ENCODE data around the gene JUND.

The JUND gene

DNA sequence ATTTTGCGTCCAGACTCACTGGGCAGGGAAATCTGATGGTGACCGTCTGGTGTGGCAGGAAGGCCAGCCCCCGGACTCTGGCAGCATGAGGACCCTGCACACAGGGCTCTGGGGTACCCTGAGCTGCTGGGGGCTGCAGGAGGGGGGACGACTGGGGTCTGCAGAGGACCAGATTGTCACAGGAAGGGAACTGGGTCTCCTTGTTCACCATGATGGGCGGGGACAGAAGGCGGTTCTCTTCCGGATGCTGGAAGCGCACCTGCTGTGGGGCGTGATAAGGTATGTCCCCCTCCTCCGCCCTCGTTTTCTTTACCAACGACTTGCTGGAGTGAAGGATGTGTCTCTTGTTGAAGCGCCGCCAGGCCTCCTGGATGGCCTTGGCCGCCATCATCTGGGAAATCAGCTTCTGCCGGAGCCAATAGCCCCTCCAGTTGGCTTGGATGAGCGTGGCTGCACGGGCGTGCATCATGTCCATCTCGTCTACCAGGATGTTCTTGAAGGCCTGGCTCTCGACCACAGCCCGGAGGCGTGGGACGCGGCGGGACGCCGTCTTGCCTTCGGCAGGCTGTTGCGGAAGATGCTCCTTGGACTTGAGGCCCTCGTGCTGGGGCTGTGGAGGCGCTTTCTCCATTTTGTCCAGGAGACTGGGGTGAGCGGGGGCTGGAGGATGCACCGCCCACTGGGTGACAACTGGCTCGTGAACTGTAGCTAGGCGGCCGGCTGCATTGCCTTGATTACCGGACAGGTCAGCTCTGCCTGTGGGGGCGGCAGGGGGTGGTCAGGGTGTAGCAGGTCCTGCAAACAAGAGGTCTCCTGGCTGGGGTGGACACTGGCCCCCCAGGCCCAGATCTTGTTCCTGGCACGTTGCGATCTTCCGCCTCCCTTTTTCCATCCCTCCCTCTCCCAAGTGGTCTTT lies 14.4 kb downstream of the JUND start:
- DNase-seq, result no peak

DNA sequence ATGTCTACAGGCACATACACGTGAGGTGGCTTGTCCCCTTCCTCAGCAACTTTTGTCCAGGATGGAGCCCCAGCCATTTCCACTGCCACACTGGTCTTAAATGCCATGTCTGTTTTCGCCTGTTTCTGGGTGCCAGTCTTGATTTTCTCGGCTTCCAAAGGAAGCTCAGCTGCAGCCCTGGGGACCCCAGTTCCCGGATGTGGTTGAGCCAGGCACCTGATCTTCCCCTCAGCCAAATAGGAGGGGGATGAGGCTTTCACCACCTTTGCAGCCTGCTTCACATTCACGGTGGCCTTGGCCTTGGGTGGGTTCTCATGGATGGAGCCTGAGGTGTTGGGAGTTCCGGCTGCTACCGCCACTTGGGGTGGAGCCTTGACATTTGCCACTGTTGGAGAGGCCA lies 15.8 kb downstream of the JUND start:
- DNase-seq, result no peak

DNA sequence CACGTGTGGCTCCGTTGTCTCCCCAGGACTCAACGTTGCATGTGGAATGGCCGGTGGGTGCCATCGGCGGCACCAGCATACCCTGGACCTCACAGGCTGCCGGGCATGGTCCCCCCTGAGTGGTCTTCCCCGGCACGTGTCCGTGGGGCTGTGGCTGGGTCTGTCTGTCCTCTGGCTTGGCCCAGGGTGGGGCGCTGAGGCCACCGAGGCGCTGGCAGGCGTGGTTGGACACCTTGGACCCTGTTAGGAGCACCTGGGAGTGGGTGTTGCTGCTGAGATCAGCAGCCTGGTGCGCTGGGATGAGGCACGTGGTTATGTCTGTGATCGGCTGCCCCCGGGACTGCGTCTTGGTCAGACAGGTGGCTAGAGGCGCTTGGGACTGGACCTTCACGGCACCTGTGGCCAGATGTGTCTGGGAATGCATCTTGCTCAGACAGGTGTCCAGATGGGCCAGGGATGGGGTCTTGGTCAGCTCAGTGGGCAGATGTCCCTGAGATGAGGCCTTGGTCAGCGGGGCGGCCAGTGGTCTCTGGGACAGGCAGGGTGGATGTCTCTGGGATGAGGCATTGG lies 16.4 kb downstream of the JUND start:
- peak; percentile 35 for DNase-seq

- peak; percentile 42 for DNase-seq
Observed at GRCh38 chr19:18264137-18264854, 17.1 kb downstream of the JUND start.

- DNase-seq, result peak; percentile 30
Observed at GRCh38 chr19:18263324-18264136, 17.9 kb downstream of the JUND start.

DNA sequence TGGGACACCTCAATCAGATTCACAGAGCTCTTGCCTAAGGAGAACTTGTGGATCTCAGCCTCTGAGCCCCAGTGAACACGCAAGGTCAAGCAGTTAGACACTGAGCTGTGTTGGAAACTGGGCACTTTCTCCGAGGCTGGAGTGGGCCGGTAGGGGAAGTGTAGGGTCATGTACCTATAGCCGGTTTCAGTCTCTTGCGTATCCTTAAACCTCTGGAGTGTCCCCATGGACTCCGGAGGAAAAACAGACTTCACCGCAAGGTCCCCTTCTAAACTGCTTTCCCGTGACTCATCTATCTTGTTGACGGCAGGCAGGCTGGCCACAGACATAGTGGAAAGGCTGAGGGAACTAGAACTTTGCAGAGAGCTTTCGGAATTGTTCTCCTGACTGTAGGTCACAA lies 18.5 kb downstream of the JUND start:
- peak; percentile 21 for DNase-seq

DNA sequence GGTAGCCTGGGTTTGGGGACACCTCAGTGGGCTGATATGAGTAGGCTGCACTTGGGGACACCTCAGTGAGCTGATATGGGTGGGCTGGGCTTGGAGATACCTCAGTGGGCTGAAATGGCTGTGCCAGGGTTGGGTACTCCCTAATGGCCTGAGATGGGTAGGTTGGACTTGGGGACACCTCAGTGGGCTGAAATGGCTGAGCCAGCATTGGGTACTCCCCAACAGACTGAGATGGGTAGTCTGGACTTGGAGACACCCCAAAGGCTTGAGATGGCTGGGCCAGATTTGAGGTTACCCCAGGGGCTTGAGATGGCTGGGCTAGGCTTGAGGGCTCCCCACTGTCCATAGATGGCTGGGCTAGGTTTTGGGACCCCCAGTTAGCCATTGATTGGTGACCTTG lies 19.3 kb downstream of the JUND start:
- DNase-seq, result no peak

- peak; percentile 21 for DNase-seq
Observed at GRCh38 chr19:18261474-18261873, 19.9 kb downstream of the JUND start.

DNA sequence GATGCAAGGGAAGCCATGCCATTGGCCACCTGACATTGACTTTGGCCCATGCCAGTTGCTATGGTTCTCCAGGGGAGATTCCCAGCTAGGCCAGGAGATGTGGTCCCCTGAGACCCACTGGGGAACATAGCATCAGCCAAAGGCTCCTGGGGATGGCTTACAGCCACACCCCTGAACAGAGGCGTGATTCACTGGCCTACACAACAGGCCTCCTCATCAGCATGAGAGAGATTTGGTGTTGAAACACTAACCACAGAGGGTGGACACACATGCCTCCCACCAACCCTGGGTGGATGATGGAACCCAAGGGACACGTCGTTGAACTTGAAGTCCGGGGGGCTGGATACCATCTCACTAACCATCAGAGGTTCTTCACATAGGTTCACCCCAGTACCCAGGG lies 21.5 kb downstream of the JUND start:
- peak; percentile 20 for DNase-seq

GRCh38 chr19:18257503-18258470 lies 23.6 kb downstream of the JUND start:
- peak; percentile 26 for DNase-seq

DNA sequence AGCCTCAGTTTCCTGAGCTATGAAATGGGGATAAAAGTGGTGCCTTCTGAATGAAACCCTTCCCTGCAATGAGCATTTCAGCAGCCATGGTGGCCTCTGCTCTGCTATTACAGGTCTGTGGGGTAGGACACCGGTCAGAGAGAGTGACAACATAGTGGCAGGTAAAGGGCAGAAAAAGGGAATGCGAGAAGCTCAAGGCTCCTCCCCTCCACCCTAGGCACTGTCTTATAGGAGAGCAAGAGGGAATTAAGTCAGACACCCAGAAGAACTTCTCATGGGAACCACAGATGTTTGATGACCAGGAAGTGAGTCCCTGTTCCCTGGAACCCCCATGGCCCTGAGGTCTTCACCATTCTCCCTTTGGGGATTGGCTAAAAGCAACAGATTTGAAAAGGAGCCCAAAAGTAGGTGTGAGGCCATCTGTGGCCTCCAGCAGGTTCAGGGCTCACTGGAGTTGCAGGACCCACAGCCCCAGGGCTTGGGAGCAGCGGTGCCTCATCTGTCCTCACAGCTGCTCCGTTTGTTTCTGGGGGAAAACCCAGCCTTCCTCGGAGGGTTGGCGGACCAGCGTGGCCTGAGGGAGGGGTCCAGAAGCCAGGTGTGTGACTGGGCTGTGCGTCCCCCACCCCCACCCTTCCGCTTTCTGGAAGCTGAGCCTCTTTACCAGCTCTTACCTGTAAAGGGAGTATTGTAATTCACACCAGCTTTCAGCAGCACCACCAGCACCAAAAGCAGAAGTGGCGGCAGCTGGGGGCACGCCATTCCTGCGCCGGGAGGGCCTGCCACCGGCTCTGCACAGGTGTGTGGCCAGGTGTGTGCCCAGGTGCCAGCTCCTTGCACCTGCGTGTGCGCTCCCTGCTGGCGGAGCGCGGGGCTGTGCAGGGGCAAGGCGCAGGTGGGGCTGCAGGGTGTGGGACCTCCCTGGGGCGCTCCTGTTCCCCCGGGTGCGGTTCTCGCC lies 26.6 kb downstream of the JUND start:
- DNase-seq, result peak; percentile 19

- DNase-seq, result no peak
Observed at GRCh38 chr19:18253716-18254115, 27.7 kb downstream of the JUND start.

- no peak for DNase-seq
Observed at GRCh38 chr19:18253130-18253529, 28.3 kb downstream of the JUND start.

- no peak for DNase-seq
Observed at GRCh38 chr19:18252370-18252717, 29.1 kb downstream of the JUND start.

- DNase-seq, result peak; percentile 82
Observed at GRCh38 chr19:18251587-18252369, 29.6 kb downstream of the JUND start.

DNA sequence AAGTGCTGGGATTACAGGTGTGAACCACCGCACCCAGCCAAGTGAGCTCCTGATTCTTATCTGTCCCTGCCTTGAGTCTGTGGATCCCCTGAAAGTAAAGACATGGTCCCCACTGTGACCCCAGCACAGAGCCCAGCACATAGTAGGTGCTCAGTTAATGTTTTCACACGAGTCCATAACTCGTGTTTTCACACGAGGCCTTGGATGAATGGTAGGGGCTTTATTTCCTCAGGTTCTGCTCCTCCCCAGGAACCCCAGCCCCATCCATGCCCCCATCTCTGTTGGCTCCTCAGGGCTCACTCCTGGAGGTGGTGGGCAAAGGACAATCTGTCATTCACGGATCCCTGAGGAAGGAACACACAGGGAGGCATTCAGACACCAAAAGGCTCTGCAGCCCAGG lies 31.6 kb downstream of the JUND start:
- no peak for DNase-seq

- no peak for DNase-seq
Observed at GRCh38 chr19:18245297-18245696, 36.1 kb downstream of the JUND start.

- no peak for DNase-seq
Observed at GRCh38 chr19:18239303-18239702, 42.1 kb downstream of the JUND start.

GRCh38 chr19:18234194-18234593 lies 47.2 kb downstream of the JUND start:
- no peak for DNase-seq
